RWPE1 (cell line): ENCODE data around the gene WNK1.
"Not testable (repeated sequence)": the region's sequence is repeated elsewhere in the genome, so short reads cannot be mapped to it uniquely, and the experiment has no call there.

Source experiments
- CTCF ChIA-PET: fragments of 350-600 bp; sonication (Branson Sonifier 250); formaldehyde crosslinking; extraction: SDS; loops from one replicate; lab custom pipeline; 2021; lab: Yijun Ruan, JAX
- POLR2A ChIA-PET: fragments of 400-600 bp; formaldehyde crosslinking; extraction: SDS; loops from one replicate; lab custom pipeline; 2020; ENCODE audit warnings: antibody characterized with exemption; ENCODE audit not compliant: low non-redundant PET; lab: Yijun Ruan, JAX
- DNase-seq: peaks from one replicate; pipeline ENCODE4 v3.0.0; 2012; ENCODE audit warnings: low spot score
- H3K27ac ChIP-seq: fragments of 450-650 bp; 2 replicates; pipeline ENCODE4 v1.5.1; 2017
- CTCF ChIP-seq: fragments of 450-650 bp; conservative IDR thresholded peaks from 2 replicates; pipeline ENCODE4 v1.5.1; 2017; ENCODE audit warnings: low read depth, mild to moderate bottlenecking

Gene WNK1

GRCh38 chr12:926641-927040, 174.3 kb downstream of the WNK1 start:
- POLR2A ChIA-PET: no interaction called here
- DNase-seq: no peak
- H3K27ac ChIP-seq: no peak overlapping the region
- CTCF ChIA-PET: interaction anchor here (0.6 kb wide), 1 partner anchor 106 kb away, joined by 4 read pairs; no protein-coding TSS in a partner anchor
- TF ChIP-seq CTCF: no peak

- ChIA-PET CTCF (no interaction called here), POLR2A (interaction anchor here (0.6 kb wide), 1 partner anchor 83 kb away, joined by 3 read pairs; no protein-coding TSS in a partner anchor)
- DNase-seq: no peak
- no peak overlapping the region for H3K27ac ChIP-seq
- no peak for TF ChIP-seq CTCF
Observed at GRCh38 chr12:931060-931459, 178.7 kb downstream of the WNK1 start.

- ChIA-PET CTCF (no interaction called here), POLR2A (interaction anchor here (0.6 kb wide), 1 partner anchor 83 kb away, joined by 3 read pairs; no protein-coding TSS in a partner anchor)
- no peak for DNase-seq
- no peak overlapping the region for H3K27ac ChIP-seq
- TF ChIP-seq CTCF: no peak
Observed at GRCh38 chr12:931591-931990, 179.2 kb downstream of the WNK1 start.

- H3K27ac ChIP-seq, DNase-seq, CTCF ChIA-PET, POLR2A ChIA-PET: not testable (repeated sequence)
Observed at GRCh38 chr12:935891-936290, 183.5 kb downstream of the WNK1 start.

GRCh38 chr12:936377-937345, 184.3 kb downstream of the WNK1 start:
- no peak overlapping the region for H3K27ac ChIP-seq
- TF ChIP-seq CTCF: no peak
- POLR2A ChIA-PET: no interaction called here
- no peak for DNase-seq
- CTCF ChIA-PET: interaction anchor here (0.7 kb wide), 1 partner anchor 722 kb away, joined by 3 read pairs; no protein-coding TSS in a partner anchor

GRCh38 chr12:938810-939209, 186.4 kb downstream of the WNK1 start:
- no peak for TF ChIP-seq CTCF
- POLR2A ChIA-PET: no interaction called here
- DNase-seq: no peak
- CTCF ChIA-PET: no interaction called here
- H3K27ac ChIP-seq: no peak overlapping the region

- TF ChIP-seq CTCF: no peak
- H3K27ac ChIP-seq: no peak overlapping the region
- POLR2A ChIA-PET: no interaction called here
- CTCF ChIA-PET: interaction anchor here (0.7 kb wide), 1 partner anchor 50 kb away, joined by 4 read pairs; no protein-coding TSS in a partner anchor
- no peak for DNase-seq
Observed at GRCh38 chr12:943051-943450, 190.7 kb downstream of the WNK1 start.
